ENCODE results near the gene CSNK1A1. TPM values are rescaled to one million over a fixed set of nuclear protein-coding genes. Genes with fewer than 3 reads are reported as not detected.

The CSNK1A1 gene
- total RNA-seq, 1 donor from 2014 or later, result 176 TPM

DNA sequence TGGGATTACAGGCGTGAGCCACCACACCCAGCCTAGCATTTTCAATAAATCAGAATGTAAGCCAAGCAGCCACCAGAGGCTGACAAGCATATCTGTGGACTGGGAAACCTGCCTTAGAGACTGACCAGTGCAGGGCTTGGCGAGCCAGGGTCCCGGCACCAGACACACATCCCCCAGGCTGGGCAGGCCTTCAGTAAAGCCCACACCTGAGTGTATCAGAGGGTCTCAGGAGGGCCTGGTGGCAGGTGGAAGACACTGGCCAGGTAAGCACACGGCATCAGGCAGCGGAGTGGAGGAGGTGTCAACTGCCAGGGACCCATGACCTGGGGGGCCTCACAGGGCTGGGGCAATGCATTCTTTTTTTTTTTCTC, 93.9 kb downstream of the CSNK1A1 start:
- TF ChIP-seq, protein P1, sequence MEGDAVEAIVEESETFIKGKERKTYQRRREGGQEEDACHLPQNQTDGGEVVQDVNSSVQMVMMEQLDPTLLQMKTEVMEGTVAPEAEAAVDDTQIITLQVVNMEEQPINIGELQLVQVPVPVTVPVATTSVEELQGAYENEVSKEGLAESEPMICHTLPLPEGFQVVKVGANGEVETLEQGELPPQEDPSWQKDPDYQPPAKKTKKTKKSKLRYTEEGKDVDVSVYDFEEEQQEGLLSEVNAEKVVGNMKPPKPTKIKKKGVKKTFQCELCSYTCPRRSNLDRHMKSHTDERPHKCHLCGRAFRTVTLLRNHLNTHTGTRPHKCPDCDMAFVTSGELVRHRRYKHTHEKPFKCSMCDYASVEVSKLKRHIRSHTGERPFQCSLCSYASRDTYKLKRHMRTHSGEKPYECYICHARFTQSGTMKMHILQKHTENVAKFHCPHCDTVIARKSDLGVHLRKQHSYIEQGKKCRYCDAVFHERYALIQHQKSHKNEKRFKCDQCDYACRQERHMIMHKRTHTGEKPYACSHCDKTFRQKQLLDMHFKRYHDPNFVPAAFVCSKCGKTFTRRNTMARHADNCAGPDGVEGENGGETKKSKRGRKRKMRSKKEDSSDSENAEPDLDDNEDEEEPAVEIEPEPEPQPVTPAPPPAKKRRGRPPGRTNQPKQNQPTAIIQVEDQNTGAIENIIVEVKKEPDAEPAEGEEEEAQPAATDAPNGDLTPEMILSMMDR (conservative IDR thresholded peaks at IDR 0.05; ENCODE audit: low read depth, low read length), result no peak
- DNase-seq (ENCODE audit: low read depth), result no peak

DNA sequence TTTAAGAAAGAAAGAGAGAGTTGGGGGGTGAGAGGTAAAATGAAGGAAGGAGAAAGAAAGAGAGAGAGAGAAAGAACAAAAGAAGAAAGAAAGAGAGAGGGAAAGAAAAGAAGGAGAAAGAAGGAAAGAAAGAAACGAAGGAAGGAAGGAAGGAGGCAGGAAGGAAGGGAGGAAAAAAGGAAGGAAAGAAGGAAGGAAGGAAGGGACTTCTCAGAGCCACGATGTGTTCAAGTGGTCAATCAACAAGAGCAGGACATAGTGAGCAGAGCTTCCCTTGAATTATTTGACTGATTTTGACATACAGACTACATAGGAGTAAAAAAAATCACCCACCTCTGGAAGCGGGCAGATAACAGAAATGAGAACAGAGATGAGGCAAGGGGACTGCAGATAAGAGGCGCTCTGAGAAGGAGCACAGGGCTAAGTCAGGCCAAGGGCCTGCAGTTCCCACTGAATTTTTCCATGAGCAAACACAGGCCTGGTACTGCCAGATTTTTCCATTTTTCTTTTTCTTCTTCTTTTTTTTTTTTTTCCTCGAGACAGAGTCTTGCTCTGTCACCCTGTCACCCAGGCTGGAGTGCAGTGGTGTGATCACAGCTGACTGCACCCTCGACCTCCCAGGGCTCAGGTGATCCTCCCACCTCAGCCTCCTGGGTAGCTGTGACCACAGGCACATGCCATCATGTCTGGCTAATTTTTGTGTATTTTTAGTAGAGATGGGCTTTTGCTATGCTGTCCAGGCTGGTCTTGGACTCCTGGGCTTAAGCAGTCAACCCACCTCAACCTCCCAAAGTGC, 94.4 kb downstream of the CSNK1A1 start:
- TF ChIP-seq, protein P1 (conservative IDR thresholded peaks at IDR 0.05; ENCODE audit: low read depth, low read length), result no peak
- no peak overlapping the region for H3K4me3 ChIP-seq (ENCODE audit: low read depth, low read length)
- DNase-seq (ENCODE audit: low read depth), result no peak

More for the DNA sequence above, 93.9 kb downstream of the CSNK1A1 start:
- H3K4me3 ChIP-seq (ENCODE audit: low read depth, low read length), result no peak overlapping the region

DNA sequence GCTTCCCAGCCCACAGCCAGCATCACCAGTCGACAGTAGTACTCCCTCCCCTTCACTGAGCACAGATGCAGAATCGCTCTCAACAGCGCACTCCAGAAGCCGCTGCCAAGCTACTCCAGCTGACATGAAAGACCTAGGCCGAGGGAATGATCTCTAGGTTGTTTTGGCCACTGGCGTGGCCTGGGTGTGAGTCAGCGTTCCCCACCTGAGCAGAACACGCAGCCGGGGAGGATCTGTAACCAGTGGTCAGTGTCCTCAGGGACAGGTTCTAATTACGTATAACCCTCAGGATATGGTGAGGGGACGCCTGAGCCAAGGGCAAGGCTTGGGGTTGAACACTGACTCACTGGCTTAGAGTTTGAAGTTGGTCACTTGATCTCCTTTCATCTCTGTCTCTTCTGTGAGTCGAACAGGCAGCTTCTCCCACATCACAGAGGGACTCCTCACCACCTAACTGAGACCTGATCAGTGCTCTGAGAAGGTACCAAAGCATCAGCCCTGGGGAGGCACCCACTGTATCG, 95.3 kb downstream of the CSNK1A1 start:
- no peak for DNase-seq (ENCODE audit: low read depth)
- no peak overlapping the region for H3K4me3 ChIP-seq (ENCODE audit: low read depth, low read length)
- TF ChIP-seq, protein P1 (conservative IDR thresholded peaks at IDR 0.05; ENCODE audit: low read depth, low read length), result no peak

DNA sequence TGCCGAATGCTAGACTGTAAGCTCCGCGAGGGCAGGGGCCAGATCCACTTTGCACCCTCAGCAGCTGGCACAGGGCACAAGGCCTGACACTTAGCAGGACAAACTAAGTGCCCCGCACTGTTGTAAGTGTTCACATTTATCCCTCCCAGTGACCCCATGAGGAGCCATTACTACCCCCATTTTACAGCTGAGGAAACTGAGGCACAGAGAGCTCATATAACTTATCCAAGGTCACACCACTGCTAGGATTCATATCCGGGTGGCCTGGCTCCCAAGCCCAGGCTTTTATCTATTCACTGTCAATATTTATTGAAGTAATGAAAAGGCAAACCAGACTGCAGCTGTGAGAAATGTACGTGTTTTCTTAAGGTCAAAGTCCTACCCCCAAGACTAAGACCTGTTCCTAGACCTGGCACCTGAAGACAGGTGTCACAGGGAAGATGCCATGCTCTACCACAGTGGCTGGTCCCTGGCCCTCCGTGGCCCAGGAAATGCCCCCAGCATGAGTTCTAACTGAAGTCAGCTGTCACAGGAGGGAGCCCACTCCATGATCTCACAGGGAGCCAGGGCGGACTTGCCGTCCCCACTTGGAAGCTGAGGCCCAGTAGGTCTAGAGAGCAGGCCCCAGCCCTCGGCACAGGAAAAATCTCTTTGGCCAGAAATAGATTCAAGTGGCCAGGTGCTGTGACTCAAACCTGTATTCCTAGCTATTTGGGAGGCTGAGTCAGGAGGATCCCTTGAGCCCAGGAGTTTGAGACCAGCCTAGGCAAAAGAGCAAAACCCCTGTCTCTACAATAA, 97.4 kb downstream of the CSNK1A1 start:
- TF ChIP-seq, protein P1 (conservative IDR thresholded peaks at IDR 0.05; ENCODE audit: low read depth, low read length), result no peak
- no peak overlapping the region for H3K4me3 ChIP-seq (ENCODE audit: low read depth, low read length)

DNA sequence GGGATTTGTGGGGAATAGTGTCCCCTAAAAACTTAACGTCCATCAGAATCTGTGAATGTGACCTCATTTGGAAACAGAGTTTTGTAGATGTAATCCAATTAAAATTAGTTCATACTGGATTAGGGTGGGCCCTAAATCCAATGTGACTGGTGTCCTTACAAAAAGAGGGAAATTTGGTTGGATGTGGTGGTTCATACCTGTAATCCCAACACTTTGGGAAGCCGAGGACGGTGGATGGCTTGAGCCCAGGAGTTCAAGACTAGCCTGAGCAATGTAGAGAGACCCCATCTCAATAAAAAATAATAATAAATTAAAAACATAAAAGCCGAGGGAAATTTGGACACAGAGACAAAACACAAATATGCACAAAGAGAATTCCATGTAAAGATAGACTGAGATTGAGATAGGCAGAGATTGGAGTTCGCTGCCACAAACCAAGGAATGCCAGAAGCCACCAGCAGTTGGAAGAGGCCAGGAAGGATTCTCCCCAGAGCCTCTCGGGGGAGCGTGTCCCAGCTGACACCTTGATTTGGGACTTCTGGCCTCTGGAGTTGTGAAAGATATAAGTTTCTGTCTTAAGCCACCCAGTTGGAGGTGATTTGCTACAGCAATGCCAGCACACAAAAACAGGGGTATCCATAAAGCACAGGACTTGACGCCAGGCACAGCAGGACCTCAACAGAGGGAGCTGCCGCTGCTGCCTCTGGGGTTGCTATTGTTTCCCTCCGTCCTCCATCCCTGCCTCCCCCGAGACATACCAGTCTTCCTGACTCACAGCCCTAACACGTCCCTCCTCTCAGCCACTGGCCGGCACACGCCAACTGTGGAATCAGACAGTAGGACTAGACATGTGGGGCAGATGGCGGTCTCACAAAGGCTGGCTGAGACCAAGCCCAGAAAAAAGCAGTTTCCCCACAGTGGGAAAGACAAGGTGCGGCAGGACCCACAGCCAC, 98.3 kb downstream of the CSNK1A1 start:
- no peak overlapping the region for H3K4me3 ChIP-seq (ENCODE audit: low read depth, low read length)
- TF ChIP-seq, protein P1 (conservative IDR thresholded peaks at IDR 0.05; ENCODE audit: low read depth, low read length), result no peak
- DNase-seq (ENCODE audit: low read depth), result no peak

More for the DNA sequence above, 97.4 kb downstream of the CSNK1A1 start:
- DNase-seq (ENCODE audit: low read depth), result no peak

DNA sequence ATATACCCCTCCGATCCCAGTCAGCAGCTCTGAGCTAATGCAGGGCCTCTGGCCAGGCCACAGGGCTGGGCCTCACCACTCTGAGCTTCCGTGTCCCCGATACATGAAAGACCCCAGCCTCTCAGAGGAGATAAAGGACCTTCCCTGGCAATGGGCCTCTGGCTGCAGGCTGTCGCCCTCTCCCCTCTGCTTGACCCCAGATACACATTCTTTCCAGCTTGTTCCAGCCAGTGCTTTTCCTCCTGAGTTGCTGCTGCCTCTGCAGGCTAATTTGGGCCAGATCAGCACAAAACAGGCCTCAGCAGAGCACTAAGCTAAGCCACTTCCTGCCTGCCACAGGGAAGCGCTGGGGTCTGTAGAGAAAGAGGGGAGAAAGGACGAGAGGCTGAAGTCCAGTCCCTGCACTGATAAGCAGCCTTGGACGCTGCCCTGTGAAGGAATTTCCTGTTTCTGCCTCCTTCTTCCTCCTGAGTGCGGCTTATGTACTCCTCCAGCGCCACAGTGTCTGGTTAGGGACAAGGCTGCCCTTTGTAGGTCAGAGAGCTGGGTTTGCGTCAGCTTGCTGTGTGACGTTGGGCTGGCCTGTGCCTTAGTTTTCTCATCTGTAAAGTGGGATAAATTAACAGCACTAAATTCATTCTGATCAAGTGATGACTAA, 99.1 kb downstream of the CSNK1A1 start:
- peak; percentile 46 for DNase-seq (ENCODE audit: low read depth)
- no peak overlapping the region for H3K4me3 ChIP-seq (ENCODE audit: low read depth, low read length)
- TF ChIP-seq, protein P1 (conservative IDR thresholded peaks at IDR 0.05; ENCODE audit: low read depth, low read length), result no peak
